Panc1 (cell line): ENCODE measurements around the gene STK16.
"Not testable (repeated sequence)": the region's sequence is repeated elsewhere in the genome, so short reads cannot be mapped to it uniquely, and the experiment has no call there.

ENCODE experiments used
- POLR2AphosphoS5 ChIP-seq: IDR thresholded peaks from 2 replicates; pipeline ENCODE4 v1.6.1; 2012; ENCODE audit warnings: mild to moderate bottlenecking, low read depth, low read length, moderate library complexity
- SIN3A ChIP-seq: IDR thresholded peaks from 2 replicates; pipeline ENCODE4 v1.6.1; 2012; ENCODE audit warnings: low read depth, mild to moderate bottlenecking, low read length, moderate library complexity, borderline replicate concordance; ENCODE audit not compliant: insufficient read depth
- TCF7L2 ChIP-seq: IDR thresholded peaks from 2 replicates; pipeline ENCODE4 v1.6.1; 2011; ENCODE audit warnings: mild to moderate bottlenecking, low read depth, low read length, inconsistent platforms
- TF ChIP-seq, protein P1 (sequence below): fragments of 450-650 bp; IDR thresholded peaks from 2 replicates; pipeline ENCODE4 v1.5.1; 2017; ENCODE audit warnings: mild to moderate bottlenecking

DNA sequence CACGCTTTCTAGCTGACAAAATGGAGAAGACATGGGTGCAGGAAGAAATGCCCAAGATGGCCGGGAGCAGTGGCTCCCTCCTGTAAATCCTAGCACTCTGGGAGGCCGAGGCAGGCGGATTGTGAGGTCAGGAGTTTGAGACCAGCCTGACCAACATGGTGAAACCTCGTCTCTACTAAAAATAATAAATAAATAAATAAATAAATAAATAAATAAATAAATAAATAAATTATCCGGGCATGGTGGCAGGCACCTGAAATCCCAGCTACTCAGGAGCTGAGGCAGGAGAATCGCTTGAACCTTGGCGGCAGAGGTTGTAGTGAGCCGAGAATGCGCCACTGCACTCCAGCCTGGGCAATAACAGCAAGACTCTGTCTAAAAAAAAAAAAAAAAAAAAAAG lies 13.7 kb downstream of the STK16 start:
- TF ChIP-seq, protein P1, sequence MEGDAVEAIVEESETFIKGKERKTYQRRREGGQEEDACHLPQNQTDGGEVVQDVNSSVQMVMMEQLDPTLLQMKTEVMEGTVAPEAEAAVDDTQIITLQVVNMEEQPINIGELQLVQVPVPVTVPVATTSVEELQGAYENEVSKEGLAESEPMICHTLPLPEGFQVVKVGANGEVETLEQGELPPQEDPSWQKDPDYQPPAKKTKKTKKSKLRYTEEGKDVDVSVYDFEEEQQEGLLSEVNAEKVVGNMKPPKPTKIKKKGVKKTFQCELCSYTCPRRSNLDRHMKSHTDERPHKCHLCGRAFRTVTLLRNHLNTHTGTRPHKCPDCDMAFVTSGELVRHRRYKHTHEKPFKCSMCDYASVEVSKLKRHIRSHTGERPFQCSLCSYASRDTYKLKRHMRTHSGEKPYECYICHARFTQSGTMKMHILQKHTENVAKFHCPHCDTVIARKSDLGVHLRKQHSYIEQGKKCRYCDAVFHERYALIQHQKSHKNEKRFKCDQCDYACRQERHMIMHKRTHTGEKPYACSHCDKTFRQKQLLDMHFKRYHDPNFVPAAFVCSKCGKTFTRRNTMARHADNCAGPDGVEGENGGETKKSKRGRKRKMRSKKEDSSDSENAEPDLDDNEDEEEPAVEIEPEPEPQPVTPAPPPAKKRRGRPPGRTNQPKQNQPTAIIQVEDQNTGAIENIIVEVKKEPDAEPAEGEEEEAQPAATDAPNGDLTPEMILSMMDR, result not testable (repeated sequence)
- not testable (repeated sequence) for TF ChIP-seq TCF7L2, POLR2AphosphoS5, SIN3A
